ENCODE measurements around the gene LRRN2.

The LRRN2 gene

GRCh38 chr1:204692325-204692840, 6.8 kb upstream of the LRRN2 start:
- DNase-seq: no peak

- peak; percentile 20 for DNase-seq
Observed at GRCh38 chr1:204691328-204691730, 5.8 kb upstream of the LRRN2 start.

- DNase-seq: no peak
Observed at GRCh38 chr1:204688776-204689175, 3.2 kb upstream of the LRRN2 start.

- no peak for DNase-seq
Observed at GRCh38 chr1:204688007-204688406, 2.5 kb upstream of the LRRN2 start.

- no peak for DNase-seq
Observed at GRCh38 chr1:204684571-204685235, 835 bp downstream of the LRRN2 start.

GRCh38 chr1:204684206-204684570, 1.4 kb downstream of the LRRN2 start:
- no peak for DNase-seq

- no peak for DNase-seq
Observed at GRCh38 chr1:204683284-204684205, 2.0 kb downstream of the LRRN2 start.

GRCh38 chr1:204680461-204680860, 5.1 kb downstream of the LRRN2 start:
- no peak for DNase-seq

- no peak for DNase-seq
Observed at GRCh38 chr1:204680051-204680450, 5.5 kb downstream of the LRRN2 start.

- no peak for DNase-seq
Observed at GRCh38 chr1:204678721-204679475, 6.6 kb downstream of the LRRN2 start.

- DNase-seq: no peak
Observed at GRCh38 chr1:204677864-204678263, 7.7 kb downstream of the LRRN2 start.

- DNase-seq: no peak
Observed at GRCh38 chr1:204676043-204676442, 9.5 kb downstream of the LRRN2 start.

- no peak for DNase-seq
Observed at GRCh38 chr1:204673909-204674649, 11.5 kb downstream of the LRRN2 start.

GRCh38 chr1:204673209-204673608, 12.3 kb downstream of the LRRN2 start:
- no peak for DNase-seq

GRCh38 chr1:204672482-204673121, 12.9 kb downstream of the LRRN2 start:
- no peak for DNase-seq

- no peak for DNase-seq
Observed at GRCh38 chr1:204672069-204672468, 13.5 kb downstream of the LRRN2 start.

- DNase-seq: peak; percentile 66
Observed at GRCh38 chr1:204670152-204670927, 15.2 kb downstream of the LRRN2 start.

GRCh38 chr1:204669579-204669978, 16.0 kb downstream of the LRRN2 start:
- no peak for DNase-seq

GRCh38 chr1:204664384-204664651, 21.2 kb downstream of the LRRN2 start:
- DNase-seq: no peak

GRCh38 chr1:204663644-204664383, 21.7 kb downstream of the LRRN2 start:
- DNase-seq: no peak

Measured in fibroblast of skin of abdomen (primary cell).